Stimulated activated CD4-positive, alpha-beta T cell treated with anti-CD3 and anti-CD28 coated beads, Interleukin-1b, Interleukin-23, amount 100 ng/mL, for 24 hours (primary cell): ENCODE results near the gene MEX3D.
"Not testable (repeated sequence)": the region's sequence is repeated elsewhere in the genome, so short reads cannot be mapped to it uniquely, and the experiment has no call there.

Experiments
- DNase-seq, 4 experiments: peaks; one replicate each; pipeline ENCODE4 v3.0.0-alpha.2; 2020; ENCODE audit warnings: low read depth in 4 of 4, low spot score in 1 of 4

MEX3D gene

GRCh38 chr19:1540365-1540925 is 27.7 kb downstream of the MEX3D start:
- DNase-seq: no peak

- not testable (repeated sequence) for DNase-seq
Observed at GRCh38 chr19:1539749-1540148, 28.4 kb downstream of the MEX3D start.

GRCh38 chr19:1538978-1539377 is 29.1 kb downstream of the MEX3D start:
- DNase-seq: no peak

GRCh38 chr19:1535699-1536098 is 32.4 kb downstream of the MEX3D start:
- DNase-seq: not testable (repeated sequence)

- DNase-seq: no peak
Observed at GRCh38 chr19:1534972-1535371, 33.2 kb downstream of the MEX3D start.

GRCh38 chr19:1533510-1534150 is 34.5 kb downstream of the MEX3D start:
- DNase-seq: no peak

- no peak for DNase-seq
Observed at GRCh38 chr19:1532003-1532402, 36.1 kb downstream of the MEX3D start.

GRCh38 chr19:1531587-1531986 is 36.5 kb downstream of the MEX3D start:
- no peak for DNase-seq

GRCh38 chr19:1530856-1531255 is 37.3 kb downstream of the MEX3D start:
- not testable (repeated sequence) for DNase-seq

- DNase-seq: no peak
Observed at GRCh38 chr19:1529430-1529816, 38.7 kb downstream of the MEX3D start.

- no peak for DNase-seq
Observed at GRCh38 chr19:1528596-1529429, 39.3 kb downstream of the MEX3D start.

GRCh38 chr19:1527650-1528309 is 40.3 kb downstream of the MEX3D start:
- no peak for DNase-seq

- DNase-seq: no peak
Observed at GRCh38 chr19:1526979-1527649, 41.0 kb downstream of the MEX3D start.

- no peak for DNase-seq
Observed at GRCh38 chr19:1526066-1526778, 41.9 kb downstream of the MEX3D start.

GRCh38 chr19:1525343-1525742 is 42.8 kb downstream of the MEX3D start:
- DNase-seq: no peak

- no peak for DNase-seq
Observed at GRCh38 chr19:1524972-1525325, 43.2 kb downstream of the MEX3D start.

- DNase-seq: no peak
Observed at GRCh38 chr19:1524287-1524971, 43.7 kb downstream of the MEX3D start.

- DNase-seq: no peak
Observed at GRCh38 chr19:1523412-1524286, 44.5 kb downstream of the MEX3D start, which contains the start of gene PLK5. Gene PLK5 (plus strand): TSS chr19:1524077. CDS start chr19:1526997, 2,920 bp downstream.

GRCh38 chr19:1522838-1523237 is 45.3 kb downstream of the MEX3D start:
- DNase-seq: no peak
